ENCODE results near the gene ACACA.

Gene ACACA

DNA sequence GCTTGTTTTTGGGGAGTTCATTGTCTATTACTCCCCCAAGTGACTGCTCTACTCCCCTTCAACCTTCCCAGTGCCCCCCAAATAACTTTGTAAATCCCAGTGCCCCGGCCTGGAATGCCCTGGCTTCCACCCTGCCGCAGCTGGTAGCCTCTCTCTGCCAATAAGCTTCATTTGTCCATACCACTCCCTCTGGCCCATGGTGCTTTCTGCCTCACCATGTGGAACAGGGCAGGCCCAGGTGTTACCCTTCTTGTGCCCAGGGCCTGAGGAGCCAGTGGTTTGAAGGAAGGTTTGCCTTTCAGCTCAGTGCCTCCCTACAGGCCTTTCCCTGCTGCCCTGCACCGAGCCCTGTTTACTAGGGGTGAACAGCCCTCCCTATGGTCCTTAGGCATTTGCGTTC lies 323.7 kb downstream of the ACACA start:
- TF ChIP-seq GATA2 (IDR thresholded peaks at IDR 0.05; ENCODE audit: low read depth, low read length): no peak
- TF ChIP-seq GATA3 (IDR thresholded peaks at IDR 0.05; ENCODE audit: low read depth, low read length): no peak

DNA sequence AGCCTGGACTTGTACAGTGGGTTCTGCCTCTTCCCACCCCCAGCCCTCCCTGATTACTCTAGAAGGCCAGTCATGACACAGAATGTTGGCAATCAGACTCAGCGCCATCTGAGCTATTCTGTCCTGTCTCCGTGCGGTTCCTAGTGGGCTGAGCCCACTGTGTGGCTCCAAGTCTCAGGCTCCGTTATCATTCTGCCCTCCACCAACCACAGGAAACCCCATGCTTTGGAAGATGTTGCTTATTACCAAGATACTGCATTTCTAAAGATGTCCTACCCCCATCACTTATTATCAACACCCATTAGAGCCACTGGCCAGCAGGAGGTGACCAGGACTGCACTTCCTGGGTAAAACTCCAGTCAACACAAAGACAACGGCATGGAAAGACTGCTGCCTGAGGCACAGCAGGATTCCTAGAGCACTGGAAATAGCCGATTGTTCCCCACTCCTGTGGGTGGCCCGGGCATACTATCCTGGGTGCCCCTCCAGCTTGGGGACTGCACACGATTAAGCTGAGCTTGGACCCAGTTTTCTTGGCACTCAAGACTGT lies 324.2 kb downstream of the ACACA start:
- no peak for TF ChIP-seq GATA2 (IDR thresholded peaks at IDR 0.05; ENCODE audit: low read depth, low read length)
- TF ChIP-seq GATA3 (IDR thresholded peaks at IDR 0.05; ENCODE audit: low read depth, low read length): no peak

- TF ChIP-seq GATA3 (IDR thresholded peaks at IDR 0.05; ENCODE audit: low read depth, low read length) (no peak), GATA2 (IDR thresholded peaks at IDR 0.05; ENCODE audit: low read depth, low read length) (no peak)
These were observed 325.3 kb downstream of the ACACA start for GRCh38 chr17:37081287-37081686.

DNA sequence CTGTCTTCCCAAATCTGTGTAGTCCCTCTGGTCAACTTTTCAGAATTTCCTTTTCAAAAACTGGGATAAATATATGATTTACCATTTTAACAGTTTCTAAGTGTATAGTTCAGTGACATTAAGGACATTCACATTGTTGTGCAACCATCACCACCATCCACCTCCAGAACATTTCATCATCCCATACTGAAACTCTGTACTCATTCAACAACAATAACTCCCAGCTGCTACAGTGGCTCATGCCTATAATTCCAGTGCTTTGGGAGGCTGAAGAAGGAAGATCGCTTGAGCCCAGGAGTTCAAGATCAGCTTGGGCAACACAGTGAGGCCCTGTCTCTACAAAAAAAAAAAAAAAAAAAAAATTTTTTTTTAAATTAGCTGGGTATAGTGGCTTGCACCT lies 326.9 kb downstream of the ACACA start:
- TF ChIP-seq GATA3 (IDR thresholded peaks at IDR 0.05; ENCODE audit: low read depth, low read length): no peak
- TF ChIP-seq GATA2 (IDR thresholded peaks at IDR 0.05; ENCODE audit: low read depth, low read length): no peak

DNA sequence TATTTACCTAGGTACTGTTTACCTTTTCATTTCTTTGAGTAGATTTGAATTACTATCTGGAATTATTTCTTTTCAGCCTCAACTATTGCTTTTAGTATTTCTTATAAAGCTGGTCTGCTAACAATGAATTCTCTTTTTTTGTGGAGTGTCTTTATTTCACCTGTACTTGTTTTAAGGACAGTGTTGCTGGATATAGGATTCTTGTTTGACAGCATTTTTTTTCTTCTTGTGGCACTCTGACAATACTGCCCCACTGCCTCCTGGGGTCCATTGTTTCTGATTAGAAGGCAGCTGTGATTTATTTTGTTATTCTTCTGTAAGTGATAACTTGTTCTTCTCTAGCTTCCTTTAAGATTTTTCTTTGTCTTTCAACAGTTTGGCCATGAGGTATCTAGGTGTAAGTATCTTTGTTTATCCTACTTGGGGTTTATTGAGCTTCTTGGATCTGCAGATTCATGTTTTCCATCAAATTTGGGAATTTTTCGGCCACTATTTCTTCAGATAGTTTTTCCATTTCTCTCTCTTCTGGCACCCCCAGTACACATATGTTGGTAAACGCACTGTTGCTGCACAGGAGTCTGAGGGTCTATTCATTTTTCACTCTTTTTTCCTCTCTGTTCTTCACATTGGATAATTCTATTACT lies 327.4 kb downstream of the ACACA start:
- no peak for TF ChIP-seq GATA3 (IDR thresholded peaks at IDR 0.05; ENCODE audit: low read depth, low read length)
- no peak for TF ChIP-seq GATA2 (IDR thresholded peaks at IDR 0.05; ENCODE audit: low read depth, low read length)

GRCh38 chr17:37069087-37069486 lies 337.5 kb downstream of the ACACA start:
- no peak for TF ChIP-seq GATA3 (IDR thresholded peaks at IDR 0.05; ENCODE audit: low read depth, low read length)
- TF ChIP-seq GATA2 (IDR thresholded peaks at IDR 0.05; ENCODE audit: low read depth, low read length): no peak

GRCh38 chr17:37068266-37068665 lies 338.4 kb downstream of the ACACA start:
- TF ChIP-seq GATA3 (IDR thresholded peaks at IDR 0.05; ENCODE audit: low read depth, low read length): no peak

DNA sequence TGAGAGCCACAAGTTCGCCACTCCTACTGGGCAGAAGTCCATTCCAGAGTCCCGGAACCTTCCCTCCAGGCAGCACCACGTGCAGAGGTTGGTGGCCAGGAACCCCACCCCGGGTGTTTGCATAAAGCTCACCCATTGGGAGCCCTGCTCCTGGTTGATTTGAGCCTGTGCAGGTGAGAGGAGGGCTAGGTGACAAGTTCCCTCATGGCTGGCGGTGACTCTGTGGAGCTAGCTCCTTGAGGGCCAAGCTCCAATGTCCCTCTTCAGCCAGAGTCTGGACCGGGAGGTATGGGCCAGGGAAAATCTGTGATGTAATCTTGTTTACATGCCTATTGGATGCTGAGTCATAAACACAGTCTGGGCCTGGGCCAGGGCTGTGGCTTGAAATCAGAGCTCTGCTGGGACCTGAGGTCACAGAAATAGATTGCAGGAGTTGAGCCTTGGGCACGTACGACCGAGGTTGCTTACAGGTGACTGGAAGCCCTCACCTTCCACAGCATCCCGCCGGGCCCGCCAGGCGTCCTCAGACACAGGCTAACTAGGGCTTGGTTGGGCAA lies 339.0 kb downstream of the ACACA start:
- no peak for TF ChIP-seq GATA3 (IDR thresholded peaks at IDR 0.05; ENCODE audit: low read depth, low read length)
- no peak for TF ChIP-seq GATA2 (IDR thresholded peaks at IDR 0.05; ENCODE audit: low read depth, low read length)

DNA sequence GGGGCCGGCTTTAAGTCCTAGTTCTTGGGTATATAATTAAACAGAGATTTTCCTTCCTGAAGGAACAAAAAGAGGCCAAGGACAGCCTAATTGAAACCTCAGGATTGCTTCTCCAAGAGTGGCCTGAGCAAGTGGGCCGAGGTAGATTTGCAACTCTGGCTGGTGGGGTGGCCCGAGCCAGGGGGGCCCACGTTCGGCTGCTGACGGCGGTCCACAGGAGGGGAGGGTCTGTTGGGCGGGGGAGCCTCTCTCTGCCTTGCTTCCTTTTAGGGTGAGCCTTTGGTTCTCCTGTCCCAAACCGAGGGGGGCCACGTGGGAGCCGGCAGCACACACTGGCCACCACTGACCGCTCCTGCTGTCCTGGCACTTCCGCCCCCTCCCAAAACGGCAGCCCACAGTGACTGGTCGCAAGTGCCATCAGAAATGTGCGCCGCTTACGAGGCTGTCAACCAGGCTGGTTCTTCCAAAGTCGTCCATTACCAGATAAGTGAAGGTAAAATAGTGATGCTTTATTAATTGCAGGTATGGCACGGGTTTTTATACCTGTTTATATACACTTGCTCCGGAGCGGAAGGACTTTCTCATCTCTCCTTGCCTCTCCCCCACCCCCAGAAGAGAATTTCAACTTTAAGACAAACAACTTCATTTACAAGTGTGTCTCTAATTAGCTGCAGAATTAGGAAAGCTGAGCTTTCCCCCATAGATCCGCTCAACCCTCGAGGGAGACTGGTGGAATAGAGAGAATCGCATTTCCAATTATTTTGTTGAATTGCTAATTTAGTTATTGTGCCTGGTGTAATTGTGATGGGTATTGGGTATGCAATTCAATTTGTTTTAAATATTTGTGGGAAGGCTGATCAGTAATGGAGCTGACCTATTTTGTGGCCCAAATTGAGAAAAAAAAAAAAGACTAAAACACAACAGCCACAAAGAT lies 340.0 kb downstream of the ACACA start:
- TF ChIP-seq GATA3 (IDR thresholded peaks at IDR 0.05; ENCODE audit: low read depth, low read length) (no peak), GATA2 (IDR thresholded peaks at IDR 0.05; ENCODE audit: low read depth, low read length) (no peak)

- no peak for TF ChIP-seq GATA2 (IDR thresholded peaks at IDR 0.05; ENCODE audit: low read depth, low read length)
- TF ChIP-seq GATA3 (IDR thresholded peaks at IDR 0.05; ENCODE audit: low read depth, low read length): no peak
These were observed 340.9 kb downstream of the ACACA start for GRCh38 chr17:37065486-37066321.

- TF ChIP-seq GATA3 (IDR thresholded peaks at IDR 0.05; ENCODE audit: low read depth, low read length) (no peak), GATA2 (IDR thresholded peaks at IDR 0.05; ENCODE audit: low read depth, low read length) (no peak)
These were observed 341.7 kb downstream of the ACACA start for GRCh38 chr17:37064956-37065355.

DNA sequence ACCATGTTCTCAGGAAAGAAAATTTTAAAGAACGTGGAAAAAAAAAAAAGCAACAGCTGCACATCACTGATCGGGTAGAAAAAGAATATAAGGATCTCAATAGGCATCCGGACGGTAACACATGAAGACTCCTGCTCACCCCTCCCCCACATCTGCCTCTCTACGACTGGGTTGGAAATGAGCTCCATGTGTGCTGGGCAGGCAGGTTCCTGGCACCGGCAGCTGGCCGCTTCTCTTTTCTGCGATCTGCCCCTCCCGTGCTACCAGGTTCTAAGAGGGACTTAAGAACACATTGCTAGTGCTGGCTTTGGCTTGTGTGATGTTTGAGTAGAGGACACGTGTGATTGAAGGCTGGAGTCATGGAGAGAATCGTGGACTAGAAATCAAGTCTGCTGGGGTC lies 342.4 kb downstream of the ACACA start:
- no peak for TF ChIP-seq GATA3 (IDR thresholded peaks at IDR 0.05; ENCODE audit: low read depth, low read length)
- TF ChIP-seq GATA2 (IDR thresholded peaks at IDR 0.05; ENCODE audit: low read depth, low read length): no peak

DNA sequence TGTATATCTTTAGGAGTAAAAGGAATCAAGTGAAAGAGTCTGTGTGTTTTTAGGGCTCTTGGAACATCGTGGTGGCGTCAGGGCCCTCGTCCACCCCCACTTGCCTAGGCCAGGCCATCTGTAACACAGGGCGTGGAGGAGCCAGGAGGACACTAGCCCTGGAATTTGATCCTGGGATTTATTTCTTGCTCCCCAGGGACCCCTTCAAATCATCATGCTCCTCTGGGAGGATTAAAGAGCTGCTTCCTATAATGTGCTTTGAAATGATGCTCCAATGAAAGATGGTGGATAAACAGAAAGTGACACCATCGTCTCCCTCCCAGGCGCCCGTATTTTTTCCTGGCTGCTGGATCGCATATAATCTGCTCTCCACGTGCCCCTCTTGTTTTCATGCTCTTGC lies 344.6 kb downstream of the ACACA start:
- no peak for TF ChIP-seq GATA2 (IDR thresholded peaks at IDR 0.05; ENCODE audit: low read depth, low read length)
- no peak for TF ChIP-seq GATA3 (IDR thresholded peaks at IDR 0.05; ENCODE audit: low read depth, low read length)

GRCh38 chr17:37060928-37061327 lies 345.7 kb downstream of the ACACA start:
- TF ChIP-seq GATA3 (IDR thresholded peaks at IDR 0.05; ENCODE audit: low read depth, low read length): no peak
- TF ChIP-seq GATA2 (IDR thresholded peaks at IDR 0.05; ENCODE audit: low read depth, low read length): no peak

All from SH-SY5Y (cell line).